ENCODE measurements around the gene PTPRN2. TPM values are rescaled to one million over a fixed set of nuclear protein-coding genes. Genes with fewer than 3 reads are reported as not detected.

PTPRN2 gene
- total RNA-seq, 1 experiment from 2014 or later: 2.1 TPM

GRCh38 chr7:157670490-157671357 is 916.9 kb downstream of the PTPRN2 start:
- TF ChIP-seq JUND (IDR thresholded peaks at IDR 0.05) (no peak), FOSL1 (IDR thresholded peaks at IDR 0.05; ENCODE audit: low read depth) (peak; percentile 33; the same call in 1 of the 2 replicates), TCF7L2 (IDR thresholded peaks at IDR 0.05; ENCODE audit: borderline replicate concordance, extremely low read depth, insufficient read depth, insufficient read length) (peak; percentile 53)
- Histone ChIP-seq H2AFZ (ENCODE audit: low read depth, low read length, poor library complexity, severe bottlenecking) (no peak overlapping the region), H3K9ac (ENCODE audit: low read length) (no peak overlapping the region), H3K4me2 (ENCODE audit: low read length) (peak overlapping the region; percentile 48), H3K27me3 (ENCODE audit: insufficient read depth, low read length) (no peaks in the 10 kb centered on the region), H4K20me1 (ENCODE audit: insufficient read depth) (no peaks in the 10 kb centered on the region), H3K9me3 (ENCODE audit: control insufficient read depth in 1 of 2, insufficient read depth in 1 of 2, low read depth in 1 of 2, low read length in 2 of 2) (no peaks in the 10 kb centered on the region), H3K36me3 (ENCODE audit: control insufficient read depth in 1 of 2, insufficient read depth in 2 of 2, low read length in 2 of 2) (no peaks in the 10 kb centered on the region), H3K4me1 (ENCODE audit: control insufficient read depth in 1 of 2, insufficient read depth in 2 of 2, low read length in 2 of 2) (peaks cover 16 to 24% of the 10 kb centered on the region in 2 experiments), H3K9me2 (ENCODE audit: insufficient read depth) (no peaks in the 10 kb centered on the region), H3K27ac (ENCODE audit: low read depth, low read length) (no peak overlapping the region), H3K79me2 (ENCODE audit: insufficient read depth, low read length) (0 out of 2 replicates have a peak, but pooled peaks cover 5% of the 10 kb centered on the region), H3K4me3 (replicated peaks in 1 of 2; ENCODE audit: low read depth in 1 of 2, low read length in 2 of 2) (no peak overlapping the region)
- ATAC-seq: peak; percentile 64
- ChIA-PET RAD21 (ENCODE audit: low non-redundant PET in 1 of 2, low total read pairs in 2 of 2, uncharacterized antibody in 2 of 2, unreplicated experiment in 2 of 2) (no interaction called here), POLR2A (no interaction called here), CTCF (no interaction called here)
- no TSS peak for BruUV-seq (replicated peaks)
- intact Hi-C loops (cut with micrococcal nuclease): no loop called here
- DNase-seq (ENCODE audit: low read depth, low spot score): no peak

GRCh38 chr7:157669768-157670351 is 917.8 kb downstream of the PTPRN2 start:
- no TSS peak for BruUV-seq (replicated peaks)
- Histone ChIP-seq H3K9me2 (ENCODE audit: insufficient read depth) (no peaks in the 10 kb centered on the region), H3K4me3 (replicated peaks in 1 of 2; ENCODE audit: low read depth in 1 of 2, low read length in 2 of 2) (no peak overlapping the region), H3K36me3 (ENCODE audit: control insufficient read depth in 1 of 2, insufficient read depth in 2 of 2, low read length in 2 of 2) (no peaks in the 10 kb centered on the region), H3K4me2 (ENCODE audit: low read length) (no peak overlapping the region), H3K27me3 (ENCODE audit: insufficient read depth, low read length) (no peaks in the 10 kb centered on the region), H3K27ac (ENCODE audit: low read depth, low read length) (no peak overlapping the region), H3K79me2 (ENCODE audit: insufficient read depth, low read length) (peaks cover 5% of the 10 kb centered on the region; the same call in 1 of the 2 replicates), H4K20me1 (ENCODE audit: insufficient read depth) (no peaks in the 10 kb centered on the region), H2AFZ (ENCODE audit: low read depth, low read length, poor library complexity, severe bottlenecking) (no peak overlapping the region), H3K9ac (ENCODE audit: low read length) (no peak overlapping the region), H3K4me1 (ENCODE audit: control insufficient read depth in 1 of 2, insufficient read depth in 2 of 2, low read length in 2 of 2) (peaks cover 16 to 32% of the 10 kb centered on the region in 2 experiments), H3K9me3 (ENCODE audit: control insufficient read depth in 1 of 2, insufficient read depth in 1 of 2, low read depth in 1 of 2, low read length in 2 of 2) (no peaks in the 10 kb centered on the region)
- ChIA-PET RAD21 (ENCODE audit: low non-redundant PET in 1 of 2, low total read pairs in 2 of 2, uncharacterized antibody in 2 of 2, unreplicated experiment in 2 of 2) (no interaction called here), POLR2A (no interaction called here), CTCF (no interaction called here)
- intact Hi-C loops (cut with micrococcal nuclease): no loop called here
- no peak for ATAC-seq
- no peak for DNase-seq (ENCODE audit: low read depth, low spot score)
- TF ChIP-seq, protein P1, sequence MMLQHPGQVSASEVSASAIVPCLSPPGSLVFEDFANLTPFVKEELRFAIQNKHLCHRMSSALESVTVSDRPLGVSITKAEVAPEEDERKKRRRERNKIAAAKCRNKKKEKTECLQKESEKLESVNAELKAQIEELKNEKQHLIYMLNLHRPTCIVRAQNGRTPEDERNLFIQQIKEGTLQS (IDR thresholded peaks at IDR 0.05): no peak
- no peak for TF ChIP-seq EZH2 (IDR thresholded peaks at IDR 0.05)
- no peak for TF ChIP-seq REST (IDR thresholded peaks at IDR 0.05; ENCODE audit: low read depth)
- TF ChIP-seq POLR2AphosphoS5 (IDR thresholded peaks at IDR 0.05; ENCODE audit: low read depth, low read length): no peak
- no peak for TF ChIP-seq RAD21 (IDR thresholded peaks at IDR 0.05; ENCODE audit: low read depth)
- no peak for TF ChIP-seq TCF7L2 (IDR thresholded peaks at IDR 0.05; ENCODE audit: borderline replicate concordance, extremely low read depth, insufficient read depth, insufficient read length)
- TF ChIP-seq ELF1 (IDR thresholded peaks at IDR 0.05; ENCODE audit: borderline replicate concordance, low read depth): no peak
- TF ChIP-seq ZBTB33 (IDR thresholded peaks at IDR 0.05; ENCODE audit: extremely low read depth, insufficient replicate concordance, low read length): no peak
- TF ChIP-seq CBX3 (IDR thresholded peaks at IDR 0.05; ENCODE audit: low read depth): no peak
- no peak for TF ChIP-seq CEBPB (IDR thresholded peaks at IDR 0.05; ENCODE audit: low read depth)
- no peak for TF ChIP-seq ZNF274 (IDR thresholded peaks at IDR 0.05; ENCODE audit: low read depth, low read length)
